Measurements from ENCODE around the gene GTF2A1.

GTF2A1 gene

GRCh38 chr14:81219210-81219758 lies 1.5 kb downstream of the GTF2A1 start:
- TF ChIP-seq ZNF274 (IDR thresholded peaks at IDR 0.05; ENCODE audit: low read depth, low read length), result no peak
- peak overlapping the region; percentile 99 for H3K4me3 ChIP-seq (ENCODE audit: low read length)

DNA sequence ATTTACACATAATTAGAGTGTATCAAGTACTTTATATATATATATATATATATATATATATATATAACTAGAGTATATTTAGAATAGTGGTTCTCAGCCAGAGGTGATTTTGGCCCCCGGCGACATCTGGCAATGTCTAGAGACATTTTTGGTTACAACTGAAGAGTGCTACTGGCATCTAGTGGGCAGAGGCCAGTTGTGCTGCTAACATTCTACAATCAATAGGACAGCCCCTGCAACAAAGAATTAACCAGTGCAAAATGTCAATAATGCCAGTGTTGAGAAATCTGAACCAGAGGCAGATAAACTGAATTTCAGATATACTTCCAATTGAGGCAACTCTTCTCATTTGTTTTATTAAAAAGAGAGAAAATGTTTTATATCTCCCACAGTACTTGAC lies 8.9 kb downstream of the GTF2A1 start:
- no peak overlapping the region for H3K4me3 ChIP-seq (ENCODE audit: low read length)
- TF ChIP-seq ZNF274 (IDR thresholded peaks at IDR 0.05; ENCODE audit: low read depth, low read length), result no peak

DNA sequence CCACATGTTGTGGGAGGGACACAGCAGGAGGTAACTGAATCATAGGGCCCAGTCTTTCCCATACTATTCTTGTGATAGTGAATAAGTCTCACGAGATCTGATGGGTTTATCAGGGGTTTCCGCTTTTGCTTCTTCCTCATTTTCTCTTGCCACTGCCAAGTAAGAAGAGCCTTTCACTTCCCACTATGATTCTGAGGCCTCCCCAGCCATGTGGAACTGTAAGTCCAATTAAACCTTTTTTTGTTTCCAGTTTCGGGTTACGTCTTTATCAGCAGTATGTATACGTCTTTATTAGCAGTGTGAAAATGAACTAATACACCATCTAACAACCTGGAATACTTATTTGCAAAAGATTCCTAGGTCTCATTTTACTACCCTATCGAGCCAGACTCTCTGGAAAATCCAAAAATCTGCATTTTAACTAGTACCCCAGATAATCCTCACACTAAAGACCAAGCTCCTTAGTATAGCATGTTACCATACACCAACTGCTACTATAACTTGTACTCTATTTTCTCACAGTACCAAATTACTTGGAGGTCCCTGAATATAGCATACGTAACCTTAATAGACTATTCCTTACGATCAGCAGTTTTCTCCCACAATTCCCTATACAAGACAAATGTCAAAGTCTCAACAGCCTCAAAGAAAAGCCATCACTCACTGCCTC lies 11.5 kb downstream of the GTF2A1 start:
- no peak overlapping the region for H3K4me3 ChIP-seq (ENCODE audit: low read length)
- no peak for TF ChIP-seq ZNF274 (IDR thresholded peaks at IDR 0.05; ENCODE audit: low read depth, low read length)

DNA sequence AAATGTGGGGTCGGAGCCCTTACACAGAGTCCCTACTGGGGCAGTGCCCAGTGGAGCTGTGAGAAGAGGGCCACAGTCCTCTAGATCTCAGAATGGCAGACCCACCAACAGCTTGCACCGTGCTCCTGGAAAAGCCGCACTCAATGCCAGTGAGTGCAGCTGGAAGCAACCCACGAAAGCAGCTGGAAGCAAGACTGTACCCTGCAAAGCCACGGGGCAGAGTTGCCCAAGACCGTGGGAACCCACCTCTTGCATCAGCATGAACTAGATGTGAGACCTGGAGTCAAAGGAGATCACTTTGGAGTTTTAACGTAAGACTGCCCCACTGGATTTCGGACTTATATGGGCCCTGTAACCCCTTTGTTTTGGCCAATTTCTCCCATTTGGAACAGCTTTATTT lies 12.3 kb downstream of the GTF2A1 start:
- TF ChIP-seq ZNF274 (IDR thresholded peaks at IDR 0.05; ENCODE audit: low read depth, low read length), result no peak

GRCh38 chr14:81206115-81206514 lies 14.6 kb downstream of the GTF2A1 start:
- H3K4me3 ChIP-seq (ENCODE audit: low read length), result no peak overlapping the region
- TF ChIP-seq ZNF274 (IDR thresholded peaks at IDR 0.05; ENCODE audit: low read depth, low read length), result no peak

More for the DNA sequence above, 12.3 kb downstream of the GTF2A1 start:
- H3K4me3 ChIP-seq (ENCODE audit: low read length), result no peak overlapping the region

DNA sequence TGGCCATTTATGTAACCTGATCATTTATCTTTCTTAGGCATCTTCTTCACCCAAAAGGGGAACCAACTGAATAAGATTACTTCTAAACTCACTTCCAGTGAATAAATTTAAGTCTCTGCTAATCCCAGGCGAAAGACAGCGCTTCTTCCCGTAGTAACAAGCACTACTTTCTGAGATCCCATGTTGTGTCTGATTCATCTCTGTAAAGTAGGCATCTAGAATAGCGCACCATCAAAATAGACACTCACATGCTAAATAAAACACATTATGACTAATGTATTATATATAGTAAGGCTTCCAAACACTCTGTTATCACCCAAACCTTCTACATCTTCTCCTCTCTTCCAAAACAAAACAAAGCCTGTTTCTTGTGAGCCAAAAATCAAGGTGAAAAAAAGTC lies 15.1 kb downstream of the GTF2A1 start:
- TF ChIP-seq ZNF274 (IDR thresholded peaks at IDR 0.05; ENCODE audit: low read depth, low read length), result no peak
- no peak overlapping the region for H3K4me3 ChIP-seq (ENCODE audit: low read length)

- no peak for TF ChIP-seq ZNF274 (IDR thresholded peaks at IDR 0.05; ENCODE audit: low read depth, low read length)
- no peak overlapping the region for H3K4me3 ChIP-seq (ENCODE audit: low read length)
These were observed 20.7 kb downstream of the GTF2A1 start for GRCh38 chr14:81200054-81200453.

- no peak overlapping the region for H3K4me3 ChIP-seq (ENCODE audit: low read length)
- no peak for TF ChIP-seq ZNF274 (IDR thresholded peaks at IDR 0.05; ENCODE audit: low read depth, low read length)
These were observed 21.7 kb downstream of the GTF2A1 start for GRCh38 chr14:81199084-81199483.

GRCh38 chr14:81198651-81199050 lies 22.1 kb downstream of the GTF2A1 start:
- no peak overlapping the region for H3K4me3 ChIP-seq (ENCODE audit: low read length)
- no peak for TF ChIP-seq ZNF274 (IDR thresholded peaks at IDR 0.05; ENCODE audit: low read depth, low read length)

DNA sequence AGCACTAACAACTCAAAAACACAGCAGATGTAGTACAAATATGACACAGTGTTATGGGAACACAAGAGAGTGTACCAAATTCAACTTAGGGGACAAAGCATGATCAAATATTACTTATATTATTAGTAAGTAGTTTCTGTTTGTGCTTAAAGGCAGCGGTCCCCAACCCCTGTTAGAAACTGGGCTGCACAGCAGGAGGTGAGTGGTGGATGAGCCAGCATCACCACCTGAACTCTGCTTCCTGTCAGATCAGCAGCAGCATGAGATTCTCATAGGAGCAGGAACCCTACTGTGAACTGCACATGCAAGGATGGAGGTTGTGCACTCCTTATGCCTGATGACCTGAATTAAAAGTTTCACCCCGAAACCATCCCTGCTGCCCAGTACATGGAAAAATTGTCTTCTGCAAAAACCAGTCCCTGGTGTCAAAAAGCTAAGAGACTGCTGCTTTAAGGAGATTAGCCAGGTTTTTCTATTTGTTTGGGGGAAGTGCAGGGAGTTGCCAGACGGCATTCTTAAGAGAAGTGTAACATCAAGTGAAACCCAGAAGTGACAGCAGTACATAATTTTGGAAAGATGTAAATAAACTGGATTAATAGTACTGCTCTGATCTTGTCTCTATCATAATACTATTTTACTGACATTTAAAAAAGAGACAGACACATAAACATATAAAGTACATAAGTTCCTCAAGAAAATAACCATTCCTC lies 26.7 kb downstream of the GTF2A1 start:
- H3K4me3 ChIP-seq (ENCODE audit: low read length), result no peak overlapping the region
- no peak for TF ChIP-seq ZNF274 (IDR thresholded peaks at IDR 0.05; ENCODE audit: low read depth, low read length)

DNA sequence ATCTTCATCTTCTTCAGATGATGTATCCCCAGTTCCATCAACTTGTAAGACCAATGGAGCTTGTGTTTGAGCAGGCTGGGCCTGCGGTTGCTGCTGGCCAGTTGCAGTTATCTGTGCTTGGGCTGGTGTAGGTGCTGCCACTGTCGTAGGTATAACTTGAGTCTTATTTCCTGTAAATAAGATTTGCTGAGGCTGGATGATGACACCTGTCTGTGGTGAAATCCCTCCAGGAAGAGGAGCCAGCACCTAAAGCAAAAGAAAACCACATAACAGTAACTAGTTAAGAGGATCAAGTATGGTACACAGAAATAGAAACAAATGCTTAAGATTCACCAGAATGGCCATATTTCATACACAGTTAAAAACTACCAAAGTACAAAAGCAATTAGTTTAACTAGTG lies 28.2 kb downstream of the GTF2A1 start:
- TF ChIP-seq ZNF274 (IDR thresholded peaks at IDR 0.05; ENCODE audit: low read depth, low read length), result no peak
- H3K4me3 ChIP-seq (ENCODE audit: low read length), result no peak overlapping the region

DNA sequence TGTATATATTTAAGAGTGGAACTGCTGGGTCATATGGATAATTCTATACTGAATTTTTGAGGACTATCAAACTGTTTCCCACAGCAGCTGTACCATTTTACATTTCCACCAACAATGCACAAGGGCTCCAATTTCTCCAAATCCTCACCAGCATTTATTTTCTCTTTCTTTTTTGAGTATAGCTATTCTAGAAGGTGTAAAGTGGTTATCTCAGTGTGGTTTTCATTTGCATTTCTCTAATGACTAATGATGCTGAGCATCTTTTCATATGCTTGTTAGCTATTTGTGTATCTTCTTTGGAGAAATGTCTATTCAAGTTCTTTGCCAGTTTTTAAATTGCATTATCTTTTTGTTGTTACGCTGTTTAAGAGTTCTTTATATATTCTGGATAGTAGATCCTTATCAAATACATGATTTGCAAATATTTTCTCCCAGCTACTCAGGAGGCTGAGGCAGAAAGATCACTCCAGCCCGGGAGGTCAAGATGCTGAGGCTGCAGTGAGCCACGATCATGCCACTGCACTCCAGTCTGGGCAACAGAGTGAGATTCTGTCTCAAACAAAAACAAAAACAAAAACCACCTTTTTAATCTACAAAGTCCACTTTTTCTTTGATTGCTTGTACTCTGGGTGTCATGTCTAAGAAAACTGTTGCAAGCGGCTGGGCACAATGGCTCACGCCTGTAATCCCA lies 32.8 kb downstream of the GTF2A1 start:
- no peak for TF ChIP-seq ZNF274 (IDR thresholded peaks at IDR 0.05; ENCODE audit: low read depth, low read length)
- H3K4me3 ChIP-seq (ENCODE audit: low read length), result no peak overlapping the region

- H3K4me3 ChIP-seq (ENCODE audit: low read length), result no peak overlapping the region
- TF ChIP-seq ZNF274 (IDR thresholded peaks at IDR 0.05; ENCODE audit: low read depth, low read length), result no peak
These were observed 41.1 kb downstream of the GTF2A1 start for GRCh38 chr14:81179631-81180030.

GRCh38 chr14:81178063-81178462 lies 42.7 kb downstream of the GTF2A1 start:
- no peak overlapping the region for H3K4me3 ChIP-seq (ENCODE audit: low read length)
- TF ChIP-seq ZNF274 (IDR thresholded peaks at IDR 0.05; ENCODE audit: low read depth, low read length), result no peak

GRCh38 chr14:81177225-81177624 lies 43.5 kb downstream of the GTF2A1 start:
- H3K4me3 ChIP-seq (ENCODE audit: low read length), result no peak overlapping the region
- TF ChIP-seq ZNF274 (IDR thresholded peaks at IDR 0.05; ENCODE audit: low read depth, low read length), result no peak
